Kasumi-1 (cell line): ENCODE data around the gene NT5DC3.

ENCODE experiments used
- DNase-seq, 2 experiments: peaks; one replicate each; lab custom pipeline; 2025; lab: John Stamatoyannopoulos, UW

Gene NT5DC3

GRCh38 chr12:103809154-103809553 is 31.9 kb downstream of the NT5DC3 start:
- no peak for DNase-seq

GRCh38 chr12:103808239-103808880 is 32.7 kb downstream of the NT5DC3 start:
- no peak for DNase-seq

GRCh38 chr12:103807561-103808238 is 33.3 kb downstream of the NT5DC3 start:
- DNase-seq = no peak

- DNase-seq = peak; percentile 26 to 36
Observed at GRCh38 chr12:103806803-103807202, 34.2 kb downstream of the NT5DC3 start.

GRCh38 chr12:103805655-103806360 is 35.2 kb downstream of the NT5DC3 start:
- DNase-seq = no peak

- DNase-seq = no peak
Observed at GRCh38 chr12:103803847-103804246, 37.2 kb downstream of the NT5DC3 start.

GRCh38 chr12:103802586-103802886 is 38.5 kb downstream of the NT5DC3 start:
- DNase-seq = no peak

- no peak for DNase-seq
Observed at GRCh38 chr12:103801709-103802585, 39.1 kb downstream of the NT5DC3 start.

- DNase-seq = peak; percentile 19 to 25
Observed at GRCh38 chr12:103799857-103800771, 40.9 kb downstream of the NT5DC3 start.

GRCh38 chr12:103799504-103799856 is 41.6 kb downstream of the NT5DC3 start:
- DNase-seq = peak in 1 of 2 experiments; percentile 22

- DNase-seq = no peak
Observed at GRCh38 chr12:103798586-103798985, 42.4 kb downstream of the NT5DC3 start.

- DNase-seq = no peak
Observed at GRCh38 chr12:103794309-103795213, 46.5 kb downstream of the NT5DC3 start.

GRCh38 chr12:103793512-103794045 is 47.5 kb downstream of the NT5DC3 start:
- DNase-seq = no peak

- no peak for DNase-seq
Observed at GRCh38 chr12:103793046-103793445, 48.0 kb downstream of the NT5DC3 start.

GRCh38 chr12:103791350-103791920 is 49.6 kb downstream of the NT5DC3 start:
- no peak for DNase-seq

GRCh38 chr12:103786201-103786600 is 54.8 kb downstream of the NT5DC3 start:
- no peak for DNase-seq

GRCh38 chr12:103785243-103786031 is 55.6 kb downstream of the NT5DC3 start:
- DNase-seq = no peak

GRCh38 chr12:103783744-103784664 is 57.0 kb downstream of the NT5DC3 start:
- DNase-seq = no peak
